GM12878 (cell line): ENCODE measurements around the gene GOLGA6L7. TPM values are rescaled to one million over a fixed set of nuclear protein-coding genes. Genes with fewer than 3 reads are reported as not detected.
"Not testable (repeated sequence)": the region's sequence is repeated elsewhere in the genome, so short reads cannot be mapped to it uniquely, and the experiment has no call there.

ENCODE experiments used
- ATAC-seq: fragments of 200-7000 bp; cut with Tn5 transposase; 3 replicates; pipeline ENCODE4 v1.9.1; 2020; ENCODE audit warnings: mild to moderate bottlenecking, moderate library complexity
- BruUV-seq: library from RNA; stranded (reverse); fragments of 400-500 nt; replicated peaks from 2 replicates; lab custom pipeline; 2021; lab: Mats Ljungman, UMichigan
- CTCF ChIA-PET: fragments of 300-600 bp; sonication (Branson Sonifier 250); formaldehyde crosslinking; extraction: SDS; loops from one replicate; lab custom pipeline; 2021; ENCODE audit warnings: inconsistent platforms; lab: Yijun Ruan, JAX
- POLR2A ChIA-PET: fragments of 350-600 bp; formaldehyde crosslinking; extraction: SDS; loops from one replicate; lab custom pipeline; 2021; ENCODE audit warnings: inconsistent platforms; lab: Charles Lee
- RAD21 ChIA-PET: fragments of 300-600 bp; sonication (Branson Sonifier 250); formaldehyde crosslinking; loops from one replicate; lab custom pipeline; 2023; ENCODE audit warnings: antibody characterized with exemption; ENCODE audit not compliant: unreplicated experiment; lab: Charles Lee
- SMC1A ChIA-PET: fragments of 300-600 bp; sonication (Branson Sonifier 250); formaldehyde crosslinking; loops from one replicate; lab custom pipeline; 2023; ENCODE audit not compliant: unreplicated experiment, uncharacterized antibody; lab: Charles Lee
- DNase-seq: peaks from one replicate; pipeline ENCODE4 v3.0.0-alpha.2; 2011; ENCODE audit warnings: low read depth, low spot score
- FAIRE-seq: peaks from 3 replicates; lab custom pipeline; 2011; peaks lifted over from hg19 to GRCh38; lab: Jason Lieb, UNC
- H2AFZ ChIP-seq: 2 replicates; pipeline ENCODE4 v1.6.0; 2011; ENCODE audit warnings: low read depth, low read length, control low read depth; ENCODE audit not compliant: control insufficient read depth
- H3K27ac ChIP-seq: 2 replicates; pipeline ENCODE4 v1.5.1; 2011; ENCODE audit warnings: control low read depth; ENCODE audit not compliant: control insufficient read depth, insufficient read depth
- H3K27me3 ChIP-seq, 2 experiments: replicated peaks in 1 of 2; 2 replicates each; pipeline versions ENCODE4 v1.6.0 to v1.6.1; 2011; ENCODE audit warnings: low read length in 1 of 2; ENCODE audit not compliant: control insufficient read depth in 2 of 2, insufficient read depth in 2 of 2
- H3K36me3 ChIP-seq, 2 experiments: 2 replicates each; pipeline ENCODE4 v1.5.1; 2011; ENCODE audit warnings: low read length in 1 of 2; ENCODE audit not compliant: control insufficient read depth in 2 of 2, insufficient read depth in 2 of 2
- H3K4me1 ChIP-seq: 2 replicates; pipeline ENCODE4 v1.6.1; 2011; ENCODE audit warnings: mild to moderate bottlenecking, low read length, moderate library complexity, mixed read lengths; ENCODE audit not compliant: control insufficient read depth, insufficient read depth
- H3K4me2 ChIP-seq: 2 replicates; pipeline ENCODE4 v1.6.0; 2011; ENCODE audit warnings: control low read depth; ENCODE audit not compliant: control insufficient read depth, insufficient read depth
- H3K4me3 ChIP-seq: fragments of 200-600 bp; sonication (generic); 2 replicates; pipeline ENCODE4 v1.5.1; 2016
- H3K79me2 ChIP-seq: 2 replicates; pipeline ENCODE4 v1.6.0; 2011; ENCODE audit warnings: low read length; ENCODE audit not compliant: control insufficient read depth, insufficient read depth
- H3K9ac ChIP-seq: 2 replicates; pipeline ENCODE4 v1.8.0; 2011; ENCODE audit warnings: low read length, control low read depth, mixed read lengths; ENCODE audit not compliant: control insufficient read depth, insufficient read depth
- H3K9me3 ChIP-seq: replicated peaks from 3 replicates; pipeline ENCODE4 v1.5.1; 2011; ENCODE audit warnings: mild to moderate bottlenecking, low read length; ENCODE audit not compliant: control insufficient read depth, insufficient read depth
- H4K20me1 ChIP-seq: 2 replicates; pipeline ENCODE4 v1.6.0; 2011; ENCODE audit not compliant: control insufficient read depth, insufficient read depth
- WGBS: methylation state at CpG from one replicate; pipeline ENCODE4 v1.1.6; 2016; ENCODE audit warnings: low lambda C conversion rate; ENCODE audit not compliant: insufficient replicate concordance, insufficient coverage; ENCODE audit errors: missing lambda C conversion rate; 5-methylcytosine and 5-hydroxymethylcytosine counted together
- in situ Hi-C: fragments of 300-500 bp; cut with MboI; formaldehyde crosslinking; loops from 9 replicates; pipeline ENCODE4 v1.14.3; 2018; ENCODE audit warnings: mixed read lengths
- intact Hi-C: fragments of 100-400 bp; cut with micrococcal nuclease; formaldehyde crosslinking; loops from one replicate; pipeline ENCODE4 v1.14.2; 2022; ENCODE audit not compliant: unreplicated experiment
- polyA plus RNA-seq, 11 experiments: library from polyadenylated mRNA; depleted of rRNA in 4 of 11; unstranded in 6 of 11; stranded (reverse) in 5 of 11; fragments of >200 nt; fragmentation: Nextera tagmentation in 4 of 11; fragmentation: Illumina TruSeq in 1 of 11; extraction: Ambion mirVana in 4 of 11; extraction: Trizol in 1 of 11; gene quantifications; 1 replicate in 1 of 11; 2 replicates in 10 of 11; pipeline versions ENCODE4 v1.2.1 to v1.2.3, GENCODE V29; 2011 to 2016; ENCODE audit warnings: inconsistent platforms in 2 of 11, missing spikeins in 2 of 11, low read depth in 1 of 11
- total RNA-seq, 4 experiments: library from RNA; depleted of rRNA in 3 of 4; stranded (reverse); fragments of >200 nt in 3 of 4; fragmentation: Illumina TruSeq in 1 of 4; extraction: Trizol in 1 of 4; gene quantifications; 2 replicates each; pipeline versions ENCODE4 v1.2.1 to v1.2.3, GENCODE V29; 2013 to 2021

The GOLGA6L7 gene
- total and polyA plus RNA-seq, 10 of the 15 experiments (the other 5 are each of a cell fraction or from before 2014, with no cell fraction given): not detected

DNA sequence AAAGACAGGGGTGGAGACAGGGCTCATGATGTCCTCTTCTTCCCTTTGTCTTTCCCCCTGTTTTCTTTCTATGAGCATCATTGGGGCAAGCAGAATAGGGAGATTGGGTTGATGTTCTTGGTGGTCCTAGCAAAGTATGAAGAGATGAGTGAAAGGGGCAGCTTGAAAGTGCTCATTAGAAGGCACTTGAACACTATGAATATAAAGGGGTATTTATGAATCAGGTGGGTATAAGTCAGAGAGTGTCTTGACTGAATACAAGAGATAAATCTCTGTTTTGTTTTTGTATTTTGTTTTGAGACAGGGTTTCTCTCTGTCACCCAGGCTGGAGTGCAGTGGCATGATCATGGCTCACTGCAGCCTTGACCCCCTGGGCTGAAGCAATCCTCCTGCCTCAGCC is 34.4 kb downstream of the GOLGA6L7 start:
- H3K4me2 ChIP-seq, H3K4me1 ChIP-seq, intact Hi-C loops, H3K9me3 ChIP-seq, H4K20me1 ChIP-seq, H3K79me2 ChIP-seq, H3K27me3 ChIP-seq, in situ Hi-C loops, H3K9ac ChIP-seq, FAIRE-seq, H3K4me3 ChIP-seq, DNase-seq, SMC1A ChIA-PET, CTCF ChIA-PET, H2AFZ ChIP-seq, RAD21 ChIA-PET, POLR2A ChIA-PET, BruUV-seq, ATAC-seq, H3K36me3 ChIP-seq, H3K27ac ChIP-seq: not testable (repeated sequence)

DNA sequence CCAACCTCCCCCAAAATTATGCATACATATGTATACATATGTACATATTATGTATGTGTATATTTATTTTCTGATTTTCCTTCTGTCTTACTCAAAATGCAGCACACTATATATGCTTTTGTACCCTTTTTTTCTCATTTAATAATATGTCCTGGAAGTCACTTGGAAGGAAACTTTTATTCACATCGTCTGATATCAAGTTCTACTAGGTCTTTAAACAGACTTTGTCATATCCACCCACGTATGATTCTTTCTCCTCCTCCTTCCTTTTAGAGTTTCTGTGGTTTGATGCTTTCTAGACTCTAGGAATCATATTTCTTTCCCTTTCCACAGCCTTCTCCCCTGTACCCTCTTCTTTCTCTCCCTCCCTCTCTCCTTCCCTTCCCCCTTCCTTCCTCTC is 35.1 kb downstream of the GOLGA6L7 start:
- 0% methylated on average over 1 of the region's 2 CpGs for WGBS
- H4K20me1 ChIP-seq, H2AFZ ChIP-seq, H3K79me2 ChIP-seq, RAD21 ChIA-PET, H3K36me3 ChIP-seq, H3K4me2 ChIP-seq, H3K9me3 ChIP-seq, H3K9ac ChIP-seq, FAIRE-seq, ATAC-seq, in situ Hi-C loops, H3K27me3 ChIP-seq, intact Hi-C loops, H3K4me3 ChIP-seq, SMC1A ChIA-PET, H3K4me1 ChIP-seq, BruUV-seq, CTCF ChIA-PET, H3K27ac ChIP-seq, POLR2A ChIA-PET, DNase-seq: not testable (repeated sequence)

DNA sequence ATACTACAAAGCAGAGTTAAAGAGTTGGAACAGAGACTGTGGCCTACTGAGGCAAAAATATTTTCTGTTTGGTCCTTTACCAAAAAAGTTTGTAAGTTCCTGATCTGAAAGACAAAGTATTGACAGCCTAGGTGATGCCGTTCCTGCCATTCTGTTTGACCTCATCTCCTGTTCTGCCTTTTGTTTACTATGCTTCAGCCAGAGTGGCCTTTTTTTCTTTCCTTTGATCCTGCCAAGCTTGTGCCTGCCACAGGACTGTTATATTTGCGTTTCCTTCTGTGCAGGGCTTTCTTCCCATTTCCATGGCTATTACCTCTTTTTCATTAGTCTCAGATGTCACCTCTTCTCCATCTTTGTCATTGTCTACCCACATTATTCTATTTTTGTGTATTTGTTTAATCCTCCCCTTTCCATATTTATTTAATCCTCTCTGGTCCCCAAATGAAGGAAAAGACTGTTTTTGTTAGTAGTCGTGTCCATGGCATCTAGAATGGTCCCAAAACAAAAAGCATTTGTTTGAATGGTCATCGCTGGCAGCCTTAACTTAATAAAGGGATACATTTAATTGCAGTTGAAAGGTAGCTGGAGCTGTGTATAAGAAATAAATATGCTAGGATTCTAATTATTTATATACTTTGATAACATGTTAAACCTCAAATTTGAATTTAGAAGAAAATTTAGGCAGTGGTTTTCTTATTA is 36.4 kb downstream of the GOLGA6L7 start:
- H3K4me3 ChIP-seq, intact Hi-C loops, H3K79me2 ChIP-seq, CTCF ChIA-PET, SMC1A ChIA-PET, ATAC-seq, DNase-seq, H3K27ac ChIP-seq, H3K4me2 ChIP-seq, H3K36me3 ChIP-seq, H3K4me1 ChIP-seq, H3K9ac ChIP-seq, H3K9me3 ChIP-seq, H4K20me1 ChIP-seq, POLR2A ChIA-PET, RAD21 ChIA-PET, H2AFZ ChIP-seq, H3K27me3 ChIP-seq, BruUV-seq, FAIRE-seq, in situ Hi-C loops: not testable (repeated sequence)
- WGBS: 38% methylated on average over 4 of the region's 4 CpGs

GRCh38 chr15:28810444-28810843 is 38.0 kb downstream of the GOLGA6L7 start:
- POLR2A ChIA-PET, BruUV-seq, H3K4me2 ChIP-seq, RAD21 ChIA-PET, H3K36me3 ChIP-seq, SMC1A ChIA-PET, H3K9ac ChIP-seq, CTCF ChIA-PET, H2AFZ ChIP-seq, H3K9me3 ChIP-seq, DNase-seq, H3K4me3 ChIP-seq, H3K27ac ChIP-seq, ATAC-seq, intact Hi-C loops, in situ Hi-C loops, H3K27me3 ChIP-seq, H3K79me2 ChIP-seq, H3K4me1 ChIP-seq, H4K20me1 ChIP-seq, FAIRE-seq: not testable (repeated sequence)
- WGBS: 0% methylated on average over 1 of the region's 1 CpG
